Mesenchymal stem cell (in vitro differentiated cells and primary cell): Measurements from ENCODE around the gene BMPR1B.

Experiments
- DNase-seq: peaks from one replicate; pipeline ENCODE4 v3.0.0-alpha.2; 2013
- H2AFZ ChIP-seq: one replicate; pipeline ENCODE4 v1.6.1; 2013; ENCODE audit warnings: low read depth, mild to moderate bottlenecking, control low read depth, inconsistent platforms, low read length, moderate library complexity
- H2AK5ac ChIP-seq: 2 replicates; pipeline ENCODE4 v1.6.1; 2013; ENCODE audit warnings: low read length, moderate library complexity, mild to moderate bottlenecking, inconsistent platforms; ENCODE audit not compliant: severe bottlenecking
- H2BK120ac ChIP-seq: one replicate; pipeline ENCODE4 v1.6.1; 2013; ENCODE audit warnings: low read depth, mild to moderate bottlenecking, inconsistent platforms, low read length, moderate library complexity
- H2BK12ac ChIP-seq, 2 experiments: one replicate each; pipeline ENCODE4 v1.6.1; 2013; ENCODE audit warnings: inconsistent platforms in 2 of 2, low read length in 2 of 2, mild to moderate bottlenecking in 2 of 2, moderate library complexity in 2 of 2, control low read depth in 1 of 2
- H2BK15ac ChIP-seq: one replicate; pipeline ENCODE4 v1.6.1; 2013; ENCODE audit warnings: mild to moderate bottlenecking, low read depth, inconsistent platforms; ENCODE audit not compliant: poor library complexity, severe bottlenecking
- H2BK5ac ChIP-seq: 2 replicates; pipeline ENCODE4 v1.6.1; 2013; ENCODE audit warnings: low read depth, mild to moderate bottlenecking, low read length, control low read depth, inconsistent platforms; ENCODE audit not compliant: poor library complexity, severe bottlenecking
- H3K14ac ChIP-seq, 2 experiments: one replicate each; pipeline ENCODE4 v1.6.1; 2013; ENCODE audit warnings: inconsistent platforms in 2 of 2, low read length in 2 of 2, control low read depth in 1 of 2, mild to moderate bottlenecking in 1 of 2, moderate library complexity in 1 of 2
- H3K18ac ChIP-seq, 2 experiments: one replicate each; pipeline ENCODE4 v1.6.1; 2013; ENCODE audit warnings: inconsistent platforms in 2 of 2, low read length in 2 of 2, control low read depth in 1 of 2, low read depth in 1 of 2, mild to moderate bottlenecking in 1 of 2
- H3K23ac ChIP-seq, 2 experiments: one replicate each; pipeline ENCODE4 v1.6.1; 2013; ENCODE audit warnings: inconsistent platforms in 2 of 2, low read length in 2 of 2, mild to moderate bottlenecking in 2 of 2, moderate library complexity in 2 of 2, control low read depth in 1 of 2
- H3K27ac ChIP-seq: 2 replicates; pipeline ENCODE4 v1.5.1; 2013; ENCODE audit warnings: mild to moderate bottlenecking, moderate library complexity, low read length, control low read depth, inconsistent platforms; ENCODE audit not compliant: poor library complexity, severe bottlenecking
- H3K27me3 ChIP-seq, 2 experiments: 2 replicates each; pipeline versions ENCODE4 v1.6.1 to v1.7.0; 2013; ENCODE audit warnings: low read length in 2 of 2, mild to moderate bottlenecking in 2 of 2, moderate library complexity in 2 of 2, control low read depth in 1 of 2, inconsistent platforms in 1 of 2; ENCODE audit not compliant: control insufficient read depth in 1 of 2, insufficient read depth in 1 of 2
- H3K36me3 ChIP-seq, 2 experiments: 2 replicates each; pipeline versions ENCODE4 v1.6.1 to v1.7.0; 2013; ENCODE audit warnings: low read length in 2 of 2, control low read depth in 1 of 2, inconsistent platforms in 1 of 2, low read depth in 1 of 2, mild to moderate bottlenecking in 1 of 2; ENCODE audit not compliant: insufficient read depth in 2 of 2, control insufficient read depth in 1 of 2
- H3K4ac ChIP-seq, 2 experiments: one replicate each; pipeline ENCODE4 v1.6.1; 2013; ENCODE audit warnings: inconsistent platforms in 2 of 2, low read length in 2 of 2, mild to moderate bottlenecking in 2 of 2, moderate library complexity in 2 of 2, control low read depth in 1 of 2, low read depth in 1 of 2
- H3K4me1 ChIP-seq: 2 replicates; pipeline ENCODE4 v1.6.1; 2013; ENCODE audit warnings: low read depth, low read length, control low read depth; ENCODE audit not compliant: control insufficient read depth, insufficient read depth
- H3K4me2 ChIP-seq: 2 replicates; pipeline ENCODE4 v1.6.1; 2013; ENCODE audit warnings: low read length, mild to moderate bottlenecking, inconsistent platforms; ENCODE audit not compliant: poor library complexity, severe bottlenecking
- H3K4me3 ChIP-seq, 2 experiments: 2 replicates each; pipeline versions ENCODE4 v1.5.1 to v1.7.0; 2013; ENCODE audit warnings: low read length in 2 of 2, mild to moderate bottlenecking in 2 of 2, control low read depth in 1 of 2, low read depth in 1 of 2; ENCODE audit not compliant: insufficient read depth in 1 of 2
- H3K79me1 ChIP-seq: replicated peaks from 2 replicates; pipeline ENCODE4 v1.6.1; 2013; ENCODE audit warnings: mild to moderate bottlenecking, control low read depth, low read length, inconsistent platforms; ENCODE audit not compliant: poor library complexity, severe bottlenecking
- H3K9ac ChIP-seq: 2 replicates; pipeline ENCODE4 v1.7.0; 2013; ENCODE audit warnings: mild to moderate bottlenecking, low read length, moderate library complexity
- H3K9me3 ChIP-seq: 2 replicates; pipeline ENCODE4 v1.7.0; 2013; ENCODE audit warnings: mild to moderate bottlenecking, low read length; ENCODE audit not compliant: control insufficient read depth
- H4K8ac ChIP-seq: one replicate; pipeline ENCODE4 v1.6.1; 2013; ENCODE audit warnings: inconsistent platforms, mild to moderate bottlenecking, low read length, moderate library complexity
- H4K91ac ChIP-seq: one replicate; pipeline ENCODE4 v1.6.1; 2013; ENCODE audit warnings: mild to moderate bottlenecking, low read length, inconsistent platforms
- WGBS: methylation state at CpG from one replicate; pipeline ENCODE4 v1.1.7; 2013; ENCODE audit warnings: mixed read lengths; 5-methylcytosine and 5-hydroxymethylcytosine counted together

The BMPR1B gene

GRCh38 chr4:94813221-94813620 lies 55.5 kb downstream of the BMPR1B start:
- Histone ChIP-seq H2BK15ac (no peak overlapping the region), H3K4me2 (no peak overlapping the region), H2AFZ (no peak overlapping the region), H3K9ac (no peak overlapping the region), H3K27ac (no peak overlapping the region), H3K18ac (no peak overlapping the region), H3K14ac (no peak overlapping the region), H3K79me1 (no peaks in the 10 kb centered on the region), H3K9me3 (no peaks in the 10 kb centered on the region), H4K8ac (no peak overlapping the region), H2AK5ac (no peak overlapping the region), H2BK5ac (no peak overlapping the region), H3K36me3 (no peaks in the 10 kb centered on the region), H4K91ac (no peak overlapping the region), H3K4me3 (no peak overlapping the region), H2BK12ac (no peak overlapping the region), H3K27me3 (no peaks in the 10 kb centered on the region), H3K23ac (no peak overlapping the region), H3K4ac (no peak overlapping the region), H3K4me1 (no peaks in the 10 kb centered on the region), H2BK120ac (no peak overlapping the region)
- DNase-seq, result no peak
- WGBS, result 70% methylated on average over 6 of the region's 6 CpGs

- H3K9me3 ChIP-seq, result no peaks in the 10 kb centered on the region
- H2AK5ac ChIP-seq, result no peak overlapping the region
- H3K4me2 ChIP-seq, result no peak overlapping the region
- H2BK15ac ChIP-seq, result no peak overlapping the region
- H2AFZ ChIP-seq, result no peak overlapping the region
- H2BK120ac ChIP-seq, result no peak overlapping the region
- no peaks in the 10 kb centered on the region for H3K79me1 ChIP-seq
- no peak overlapping the region for H3K9ac ChIP-seq
- no peak overlapping the region for H3K23ac ChIP-seq
- no peak overlapping the region for H3K4me3 ChIP-seq
- H2BK5ac ChIP-seq, result no peak overlapping the region
- H2BK12ac ChIP-seq, result no peak overlapping the region
- H4K8ac ChIP-seq, result no peak overlapping the region
- H3K27me3 ChIP-seq, result no peaks in the 10 kb centered on the region
- DNase-seq, result no peak
- no peak overlapping the region for H3K4ac ChIP-seq
- no peak overlapping the region for H3K27ac ChIP-seq
- H3K18ac ChIP-seq, result no peak overlapping the region
- no peaks in the 10 kb centered on the region for H3K36me3 ChIP-seq
- H3K4me1 ChIP-seq, result no peaks in the 10 kb centered on the region
- no peak overlapping the region for H3K14ac ChIP-seq
- H4K91ac ChIP-seq, result no peak overlapping the region
Observed at GRCh38 chr4:94814237-94814636, 56.5 kb downstream of the BMPR1B start.

- WGBS, result 63% methylated on average over 3 of the region's 4 CpGs
- DNase-seq, result peak; percentile 6
- no peaks in the 10 kb centered on the region for H3K9me3 ChIP-seq
Observed at GRCh38 chr4:94819371-94820168, 61.8 kb downstream of the BMPR1B start.

GRCh38 chr4:94826206-94826605 lies 68.5 kb downstream of the BMPR1B start:
- Histone ChIP-seq H3K4ac (no peak overlapping the region), H3K27ac (no peak overlapping the region), H3K4me1 (peaks cover 2% of the 10 kb centered on the region), H3K27me3 (no peaks in the 10 kb centered on the region), H2BK12ac (no peak overlapping the region), H2AK5ac (no peak overlapping the region), H3K36me3 (no peaks in the 10 kb centered on the region), H3K23ac (no peak overlapping the region), H4K8ac (no peak overlapping the region), H2BK5ac (no peak overlapping the region), H2BK120ac (no peak overlapping the region), H3K4me3 (no peak overlapping the region), H2BK15ac (no peak overlapping the region), H3K4me2 (no peak overlapping the region), H3K79me1 (peaks cover 1% of the 10 kb centered on the region), H2AFZ (no peak overlapping the region), H3K9ac (peak overlapping the region; percentile 16), H4K91ac (no peak overlapping the region), H3K14ac (no peak overlapping the region), H3K9me3 (no peaks in the 10 kb centered on the region), H3K18ac (no peak overlapping the region)
- WGBS, result 90% methylated on average over 4 of the region's 5 CpGs
- DNase-seq, result no peak

More at GRCh38 chr4:94819371-94820168, 61.8 kb downstream of the BMPR1B start:
- Histone ChIP-seq H3K79me1 (no peaks in the 10 kb centered on the region), H3K14ac (no peak overlapping the region), H3K23ac (no peak overlapping the region), H3K9ac (no peak overlapping the region), H3K4ac (no peak overlapping the region), H3K18ac (no peak overlapping the region), H4K8ac (no peak overlapping the region), H2BK15ac (no peak overlapping the region), H2AK5ac (no peak overlapping the region), H4K91ac (no peak overlapping the region), H3K4me1 (no peaks in the 10 kb centered on the region), H3K4me2 (no peak overlapping the region), H2BK12ac (no peak overlapping the region), H3K36me3 (no peaks in the 10 kb centered on the region), H3K4me3 (no peak overlapping the region), H3K27ac (no peak overlapping the region), H2AFZ (no peak overlapping the region), H2BK120ac (no peak overlapping the region), H2BK5ac (no peak overlapping the region), H3K27me3 (no peaks in the 10 kb centered on the region)
